Dendritic cell treated with granulocyte-macrophage colony-stimulating factor and Interleukin-4, amounts not matched to agents 40 ng/mL and 50 ng/mL, for 4 days (primary cell): ENCODE measurements around the gene CUTC.

Source experiments
- H3K27ac Mint-ChIP-seq: one replicate; pipeline ENCODE4 v1.8.0; 2022; ENCODE audit warnings: mild to moderate bottlenecking, mixed read lengths
- H3K27me3 Mint-ChIP-seq: one replicate; pipeline ENCODE4 v1.8.0; 2022; ENCODE audit warnings: mild to moderate bottlenecking, mixed read lengths
- H3K36me3 Mint-ChIP-seq: one replicate; pipeline ENCODE4 v1.8.0; 2022; ENCODE audit warnings: low read depth, mixed read lengths
- H3K4me1 Mint-ChIP-seq: one replicate; pipeline ENCODE4 v1.8.0; 2022; ENCODE audit warnings: low read depth, mixed read lengths
- H3K4me3 Mint-ChIP-seq: one replicate; pipeline ENCODE4 v1.8.0; 2022; ENCODE audit warnings: mild to moderate bottlenecking, moderate library complexity, mixed read lengths
- H3K9me3 Mint-ChIP-seq: one replicate; pipeline ENCODE4 v1.8.0; 2022; ENCODE audit warnings: mixed read lengths
- intact Hi-C: fragments of 100-400 bp; cut with micrococcal nuclease; formaldehyde crosslinking; loops from one replicate; pipeline ENCODE4 v1.15.0; 2022

Gene CUTC, protein sequence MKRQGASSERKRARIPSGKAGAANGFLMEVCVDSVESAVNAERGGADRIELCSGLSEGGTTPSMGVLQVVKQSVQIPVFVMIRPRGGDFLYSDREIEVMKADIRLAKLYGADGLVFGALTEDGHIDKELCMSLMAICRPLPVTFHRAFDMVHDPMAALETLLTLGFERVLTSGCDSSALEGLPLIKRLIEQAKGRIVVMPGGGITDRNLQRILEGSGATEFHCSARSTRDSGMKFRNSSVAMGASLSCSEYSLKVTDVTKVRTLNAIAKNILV

DNA sequence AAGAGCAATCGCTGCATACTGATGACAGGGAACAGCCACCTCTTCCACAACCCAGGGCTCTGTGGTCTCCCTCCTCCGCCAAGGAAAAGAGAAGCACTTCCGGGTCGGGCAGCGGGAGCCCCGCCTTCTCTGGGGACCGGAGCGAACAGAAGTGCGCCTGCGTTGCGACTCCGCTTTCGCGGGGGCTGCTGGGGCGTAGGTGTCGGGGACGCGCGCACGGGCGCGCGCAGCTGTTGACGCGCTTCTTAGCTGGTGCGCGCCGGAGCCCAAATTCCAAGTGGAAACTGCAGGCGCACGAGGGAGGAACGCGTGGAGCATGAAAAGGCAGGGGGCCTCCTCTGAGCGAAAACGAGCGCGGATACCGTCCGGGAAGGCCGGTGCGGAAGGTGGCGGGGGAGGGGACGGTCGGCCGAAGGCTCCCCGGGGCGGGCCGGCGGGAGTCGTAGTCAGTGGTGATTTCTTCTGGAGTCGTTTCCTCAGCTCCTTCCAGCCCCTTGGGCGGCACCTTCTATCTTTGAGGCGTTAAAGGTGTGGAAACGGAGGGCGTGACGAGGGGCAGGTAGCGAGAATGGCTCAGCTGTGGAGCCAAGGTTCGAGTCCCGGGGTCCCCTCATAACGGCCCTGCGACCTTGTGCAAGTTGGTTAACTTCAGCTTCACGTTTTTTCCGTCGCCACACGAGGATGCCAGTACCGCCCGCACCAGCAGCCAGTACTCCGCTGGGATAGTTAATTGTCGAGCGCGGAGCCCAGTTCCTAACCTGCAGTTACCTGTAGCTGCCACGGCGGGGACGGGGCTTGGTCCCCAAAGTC lies at the start of gene CUTC, which contains the start of gene COX15:
Gene CUTC, plus strand, starts transcription at position 202 of the 810 bp plus-strand sequence. Its CDS starts 115 bp downstream, at position 317.
Gene COX15, minus strand, starts transcription at position 95 of the 810 bp plus-strand sequence. Its CDS starts 78 bp downstream, at position 17.
- Mint-ChIP-seq H3K27ac (peak within 1 kb of the TSS; percentile 96), H3K9me3 (no peaks in the 10 kb centered on the region)

DNA sequence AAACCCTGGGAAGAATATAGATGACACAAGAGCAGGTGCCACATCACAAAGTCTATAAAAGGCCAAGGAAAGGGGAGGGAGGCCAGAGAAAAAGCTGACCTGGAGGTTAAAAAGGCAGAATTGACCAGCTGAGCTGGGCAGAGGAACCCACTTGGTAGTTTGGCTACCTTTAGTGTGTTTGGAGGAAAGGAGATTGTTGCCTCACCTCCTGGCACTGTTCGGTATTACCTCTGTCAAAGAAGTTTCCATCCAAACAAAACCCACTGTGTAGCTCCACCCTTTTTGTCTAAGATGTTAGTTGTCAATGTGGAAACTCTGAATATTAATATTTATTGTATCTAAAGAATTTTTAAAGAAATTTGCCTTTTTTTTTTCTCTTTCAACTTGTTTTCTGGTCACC lies 49.3 kb upstream of the CUTC start:
- Mint-ChIP-seq H3K9me3 (no peaks in the 10 kb centered on the region), H3K4me1 (peaks cover 12% of the 10 kb centered on the region), H3K4me3 (no peak overlapping the region), H3K27me3 (no peaks in the 10 kb centered on the region), H3K27ac (no peak overlapping the region), H3K36me3 (peaks cover 16% of the 10 kb centered on the region)
- intact Hi-C loops = no loop called here

More for the DNA sequence above, at the start of gene CUTC, which contains the start of gene COX15:
- H3K27me3 Mint-ChIP-seq = no peaks in the 10 kb centered on the region
- intact Hi-C loops = no loop called here
- H3K4me3 Mint-ChIP-seq = peak within 1 kb of the TSS; percentile 90
- H3K4me1 Mint-ChIP-seq = peaks cover 30% of the 10 kb centered on the region
- peaks cover 60% of the 10 kb centered on the region for H3K36me3 Mint-ChIP-seq

DNA sequence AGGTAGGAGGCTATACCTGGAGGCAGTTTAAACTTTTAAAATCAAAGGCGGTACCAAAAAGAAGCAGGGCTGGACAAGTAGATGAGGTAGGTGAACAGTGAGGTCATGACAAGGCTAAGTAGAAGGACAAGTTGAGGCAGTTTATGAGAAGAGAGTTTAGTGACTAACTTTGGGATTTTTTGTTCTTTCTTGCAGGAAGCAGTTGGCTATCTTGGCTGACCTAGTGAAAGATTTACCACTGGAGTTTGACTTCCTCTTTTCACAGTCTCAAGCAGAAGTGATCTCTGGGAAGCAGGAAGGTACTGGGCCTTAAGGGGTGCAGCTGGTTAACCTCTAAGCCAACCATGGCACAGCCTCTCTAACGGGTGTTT lies 46.5 kb upstream of the CUTC start:
- peak overlapping the region; percentile 72 for H3K27ac Mint-ChIP-seq
- intact Hi-C loops = no loop called here

DNA sequence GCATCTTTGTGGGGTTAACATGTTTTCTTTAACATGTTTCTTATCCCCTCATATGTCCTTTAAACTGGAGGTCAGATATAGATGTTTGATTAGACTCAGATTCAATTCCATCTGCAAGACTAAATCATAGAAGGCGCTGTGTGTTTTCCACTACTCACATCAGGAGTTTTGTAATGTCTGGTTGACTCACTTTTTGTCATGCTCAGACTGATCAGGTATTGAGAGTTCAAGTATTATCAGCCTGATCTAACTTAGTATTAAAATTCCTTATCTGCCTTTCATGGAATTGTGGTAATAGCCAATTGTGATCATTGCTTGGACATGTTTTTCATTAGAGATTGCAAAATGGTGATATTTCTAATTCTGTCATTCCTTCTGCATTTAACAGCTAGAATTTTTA lies 42.6 kb upstream of the CUTC start:
- H3K4me1 Mint-ChIP-seq = peaks cover 12% of the 10 kb centered on the region
- no peak overlapping the region for H3K4me3 Mint-ChIP-seq
- H3K36me3 Mint-ChIP-seq = peaks cover 32% of the 10 kb centered on the region
- no peaks in the 10 kb centered on the region for H3K27me3 Mint-ChIP-seq
- intact Hi-C loops = no loop called here
- H3K27ac Mint-ChIP-seq = no peak overlapping the region
- no peaks in the 10 kb centered on the region for H3K9me3 Mint-ChIP-seq

More for the DNA sequence above, 46.5 kb upstream of the CUTC start:
- Mint-ChIP-seq H3K4me1 (peaks cover 12% of the 10 kb centered on the region), H3K9me3 (no peaks in the 10 kb centered on the region), H3K27me3 (no peaks in the 10 kb centered on the region), H3K4me3 (no peak overlapping the region), H3K36me3 (peaks cover 8% of the 10 kb centered on the region)

DNA sequence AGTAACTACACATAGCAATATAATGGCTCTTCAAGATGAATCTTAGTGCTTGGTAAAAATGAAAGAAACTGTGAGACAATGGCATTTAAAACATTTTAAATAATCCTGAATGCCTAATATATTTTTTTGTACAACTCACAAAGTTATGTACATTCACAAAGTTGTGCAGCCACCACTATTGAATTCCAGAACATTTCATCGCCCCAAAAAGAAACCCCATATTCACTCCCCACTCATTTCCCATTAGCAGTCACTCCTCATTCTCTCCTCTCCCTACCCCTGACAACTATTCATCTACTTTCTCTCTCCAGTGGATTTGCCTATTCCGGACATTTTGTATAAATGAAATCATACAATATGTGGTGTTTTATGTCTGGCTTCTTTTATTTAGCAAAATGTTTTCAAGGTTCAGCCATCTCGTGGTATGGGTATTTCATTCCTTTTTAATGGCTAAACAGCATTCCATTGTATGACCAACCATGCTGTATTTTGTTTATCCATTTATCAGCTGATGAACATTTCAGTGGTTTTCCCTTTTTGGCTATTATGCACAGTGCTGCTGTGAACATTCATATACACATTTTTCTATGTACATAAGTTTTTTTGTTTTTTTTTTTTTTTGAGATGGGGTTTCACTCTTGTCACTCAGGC lies 38.0 kb upstream of the CUTC start:
- Mint-ChIP-seq H3K27ac (no peak overlapping the region), H3K9me3 (no peaks in the 10 kb centered on the region), H3K4me3 (no peak overlapping the region), H3K4me1 (no peaks in the 10 kb centered on the region), H3K27me3 (no peaks in the 10 kb centered on the region), H3K36me3 (peaks cover 60% of the 10 kb centered on the region)
- intact Hi-C loops = no loop called here

DNA sequence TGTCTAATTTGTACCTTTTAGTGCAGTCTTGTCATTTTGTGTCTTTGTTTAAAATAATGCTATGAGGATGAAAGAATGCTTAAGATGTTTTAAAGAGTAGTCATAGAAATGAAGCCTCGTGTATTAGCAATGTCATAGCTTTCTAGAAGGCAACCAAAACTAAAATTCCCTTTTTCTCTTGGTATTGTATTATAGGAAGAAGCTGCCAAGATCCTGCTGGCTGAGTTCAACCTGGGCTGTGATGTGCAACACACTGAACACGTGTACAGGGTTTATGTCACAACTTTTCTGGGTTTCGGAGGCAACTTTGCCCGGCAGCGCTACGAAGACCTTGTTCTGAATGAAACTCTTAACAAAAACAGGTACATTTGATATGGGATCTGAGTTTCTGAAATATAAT lies 36.3 kb upstream of the CUTC start:
- Mint-ChIP-seq H3K4me1 (peaks cover 1% of the 10 kb centered on the region), H3K4me3 (no peak overlapping the region), H3K27me3 (no peaks in the 10 kb centered on the region), H3K9me3 (no peaks in the 10 kb centered on the region), H3K27ac (no peak overlapping the region), H3K36me3 (peaks cover 77% of the 10 kb centered on the region)
- intact Hi-C loops = loop anchor here (5.0 kb wide), 1 partner anchor 63 kb away; no protein-coding TSS in a partner anchor

DNA sequence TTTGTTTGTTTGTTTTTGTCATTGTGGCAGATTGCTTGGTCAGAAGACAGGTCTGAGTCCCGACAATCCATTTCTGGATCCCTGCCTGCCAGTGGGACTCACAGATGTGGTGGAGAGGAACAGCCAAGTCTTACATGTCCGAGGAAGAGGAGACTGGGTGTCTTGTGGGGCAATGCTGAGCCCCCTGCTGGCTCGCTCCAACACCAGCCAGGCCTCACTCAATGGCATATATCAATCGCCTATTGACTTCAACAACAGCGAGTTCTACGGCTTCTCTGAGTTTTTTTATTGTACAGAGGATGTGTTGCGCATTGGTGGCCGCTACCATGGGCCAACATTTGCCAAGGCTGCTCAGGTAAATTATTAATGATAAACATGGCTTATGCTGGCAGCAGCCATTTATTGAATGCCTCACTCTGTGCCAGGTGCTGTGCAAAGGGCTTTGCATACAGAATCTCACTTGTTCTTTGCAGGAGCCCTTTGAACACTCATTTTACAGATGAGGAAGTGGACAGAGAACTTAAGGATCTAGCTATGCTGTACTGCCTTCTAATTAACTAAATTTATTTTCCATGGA lies 33.4 kb upstream of the CUTC start:
- Mint-ChIP-seq H3K9me3 (no peaks in the 10 kb centered on the region), H3K36me3 (peaks cover 84% of the 10 kb centered on the region), H3K4me1 (peaks cover 4% of the 10 kb centered on the region), H3K27ac (no peak overlapping the region), H3K27me3 (no peaks in the 10 kb centered on the region), H3K4me3 (no peak overlapping the region)
- intact Hi-C loops = loop anchor here (5.0 kb wide), 1 partner anchor 66 kb away; no protein-coding TSS in a partner anchor

DNA sequence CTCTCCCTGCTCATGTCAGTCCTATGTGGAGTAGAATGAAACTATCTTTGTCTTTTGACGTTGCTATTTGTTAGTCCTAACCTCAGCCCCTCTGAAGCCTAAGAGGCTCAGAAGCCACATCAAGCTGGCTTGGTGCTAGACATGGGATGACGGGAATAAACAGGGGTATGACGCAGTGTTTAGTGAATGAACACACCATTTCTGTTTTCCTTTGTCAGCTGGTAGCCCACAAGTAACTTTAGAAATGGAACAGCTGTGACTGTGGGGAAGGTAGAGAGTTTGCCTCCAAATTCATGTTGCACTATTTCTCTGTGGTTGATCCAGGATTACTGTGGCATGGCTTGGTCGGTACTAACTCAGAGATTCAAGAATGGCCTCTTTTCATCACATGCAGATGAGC lies 31.4 kb upstream of the CUTC start:
- Mint-ChIP-seq H3K9me3 (no peaks in the 10 kb centered on the region), H3K4me1 (peaks cover 4% of the 10 kb centered on the region), H3K4me3 (no peak overlapping the region), H3K36me3 (peaks cover 96% of the 10 kb centered on the region), H3K27me3 (no peaks in the 10 kb centered on the region), H3K27ac (no peak overlapping the region)
- intact Hi-C loops = no loop called here

DNA sequence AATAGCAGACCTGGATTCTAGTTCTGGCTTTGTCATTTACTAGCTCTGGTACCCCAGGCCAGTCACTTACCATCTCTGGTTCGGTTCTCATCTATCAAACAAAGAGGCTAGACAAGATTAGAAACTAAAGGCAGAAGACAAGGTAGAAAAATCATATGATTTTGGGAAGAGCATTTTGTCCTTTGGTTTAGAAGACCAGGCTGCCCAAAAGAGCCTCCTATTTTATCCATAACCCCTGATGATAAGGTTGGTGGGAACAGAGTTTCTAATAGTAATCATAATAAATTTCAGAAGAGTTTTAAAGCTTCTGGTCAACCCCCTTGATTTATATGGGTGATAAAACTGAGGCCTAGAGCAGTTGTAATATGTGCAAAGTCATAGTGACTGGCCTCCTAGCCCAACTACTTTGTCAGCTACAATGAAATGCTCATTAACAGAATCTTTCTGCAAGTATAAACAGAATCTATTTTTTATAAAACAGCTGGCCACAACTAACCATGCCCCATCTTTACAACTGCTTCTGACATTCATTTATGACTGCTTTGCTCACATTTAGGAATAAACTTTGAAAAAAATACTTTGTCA lies 23.5 kb upstream of the CUTC start:
- Mint-ChIP-seq H3K9me3 (no peaks in the 10 kb centered on the region), H3K27ac (no peak overlapping the region), H3K4me1 (no peaks in the 10 kb centered on the region), H3K27me3 (no peaks in the 10 kb centered on the region), H3K36me3 (peaks cover 76% of the 10 kb centered on the region), H3K4me3 (no peak overlapping the region)
- intact Hi-C loops = no loop called here

DNA sequence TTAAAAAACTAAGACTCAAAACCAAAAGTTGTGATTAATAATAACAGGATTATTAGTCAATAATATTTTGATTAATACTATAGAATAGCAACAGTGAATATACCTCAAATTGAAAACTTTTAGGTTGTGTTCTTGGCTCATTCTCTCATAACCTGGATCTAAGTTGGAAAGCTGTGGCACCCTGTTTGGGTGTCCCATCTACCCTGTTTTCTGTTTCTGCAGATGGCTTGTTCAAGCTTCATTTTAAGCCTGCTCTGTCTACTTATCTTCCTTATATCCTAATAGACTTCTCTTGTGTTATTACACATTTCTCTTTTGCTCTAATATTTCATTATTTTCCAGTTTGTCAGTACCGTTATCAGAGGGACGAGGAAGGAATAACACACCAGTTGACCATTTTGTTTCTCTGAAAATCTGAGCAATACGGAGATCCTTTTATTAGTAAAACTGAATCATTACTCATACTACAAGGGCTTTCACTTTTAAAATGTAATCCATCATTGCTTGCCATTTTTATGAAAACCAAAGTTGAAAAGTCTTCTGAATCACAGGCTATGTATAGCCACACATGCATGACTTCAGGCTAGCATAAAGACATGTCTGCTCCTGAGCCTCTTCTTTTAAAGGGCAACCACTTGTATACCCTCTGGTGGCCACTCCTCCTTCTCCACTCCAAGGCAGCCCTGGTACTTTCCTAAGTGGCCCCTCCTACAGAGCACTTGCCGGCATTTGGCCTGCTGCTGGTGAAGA lies 22.4 kb upstream of the CUTC start:
- Mint-ChIP-seq H3K4me3 (no peak overlapping the region), H3K4me1 (no peaks in the 10 kb centered on the region), H3K27ac (no peak overlapping the region), H3K9me3 (no peaks in the 10 kb centered on the region), H3K27me3 (no peaks in the 10 kb centered on the region), H3K36me3 (peaks cover 76% of the 10 kb centered on the region)
- intact Hi-C loops = loop anchor here (2.0 to 5.0 kb wide), 3 partner anchors 149 to 317 kb away; partner anchors contain the start of gene GOT1

DNA sequence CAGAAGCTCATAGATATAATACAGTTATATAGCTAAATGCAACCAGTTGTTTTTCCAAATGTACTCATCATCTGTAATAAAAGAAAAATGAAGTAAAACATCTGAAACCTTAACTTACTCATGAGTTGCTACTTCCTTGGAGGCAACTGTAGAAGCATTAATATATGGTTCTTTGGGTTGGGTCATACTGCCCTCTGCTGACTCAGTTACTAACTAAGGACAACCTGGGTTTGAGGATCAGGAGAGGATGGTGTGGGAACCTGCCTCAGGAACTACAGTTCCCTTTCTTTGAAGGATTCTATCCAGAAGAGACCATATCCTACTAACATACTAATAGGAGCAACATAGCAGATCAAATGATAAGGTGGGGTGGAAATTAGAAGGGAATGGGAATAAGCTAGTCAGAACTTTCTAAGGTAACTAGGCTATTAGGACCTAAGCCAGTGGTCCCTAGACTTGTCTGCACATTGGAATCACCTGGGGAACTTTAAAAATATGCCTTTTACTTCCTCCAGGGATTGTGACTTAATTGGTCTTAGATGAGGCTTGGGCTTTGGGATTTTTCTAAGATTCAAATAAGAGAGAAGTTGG lies 20.8 kb upstream of the CUTC start:
- no peaks in the 10 kb centered on the region for H3K27me3 Mint-ChIP-seq
- intact Hi-C loops = loop anchor here (1.0 to 5.0 kb wide), 4 partner anchors 81 to 319 kb away; partner anchors contain the start of gene GOT1
- no peak overlapping the region for H3K4me3 Mint-ChIP-seq
- H3K9me3 Mint-ChIP-seq = no peaks in the 10 kb centered on the region
- H3K36me3 Mint-ChIP-seq = peaks cover 78% of the 10 kb centered on the region
- no peak overlapping the region for H3K27ac Mint-ChIP-seq
- H3K4me1 Mint-ChIP-seq = no peaks in the 10 kb centered on the region

DNA sequence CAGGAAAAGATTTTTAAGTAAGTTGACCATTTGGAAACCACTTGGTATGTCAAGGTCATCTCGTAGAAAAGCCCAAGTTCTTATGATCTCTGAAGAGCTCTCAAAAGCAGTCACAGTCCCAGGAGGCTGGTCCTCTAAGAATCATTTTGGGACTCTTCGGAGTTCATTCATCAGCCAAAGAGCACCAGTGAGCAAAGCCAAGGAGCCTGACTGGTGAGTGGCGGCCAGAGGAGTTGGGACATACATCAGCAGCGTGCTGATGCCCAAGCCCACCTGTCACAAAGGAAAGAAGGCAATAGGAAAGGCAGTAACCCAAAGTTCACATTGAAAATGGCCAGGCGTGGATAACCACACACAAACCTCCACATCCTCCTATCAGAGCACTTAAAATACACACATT lies 17.6 kb upstream of the CUTC start:
- H3K4me1 Mint-ChIP-seq = peaks cover 5% of the 10 kb centered on the region
- no peaks in the 10 kb centered on the region for H3K9me3 Mint-ChIP-seq
- H3K4me3 Mint-ChIP-seq = no peak overlapping the region
- peaks cover 87% of the 10 kb centered on the region for H3K36me3 Mint-ChIP-seq
- no peaks in the 10 kb centered on the region for H3K27me3 Mint-ChIP-seq
- intact Hi-C loops = loop anchor here (5.0 kb wide), 2 partner anchors 282 to 322 kb away; partner anchors contain the start of gene GOT1
- H3K27ac Mint-ChIP-seq = no peak overlapping the region
